Lower lobe of right lung (tissue), 2 donors: Measurements from ENCODE around the gene SH3BGR. TPM values are rescaled to one million over a fixed set of nuclear protein-coding genes. Genes with fewer than 3 reads are reported as not detected.

Experiments used
- ATAC-seq, 2 donors: fragments of 200-7000 bp; cut with Tn5 transposase; one replicate each; pipeline ENCODE4 v1.9.1; 2020 to 2022; ENCODE audit warnings: mild to moderate bottlenecking in 2 of 2, moderate library complexity in 2 of 2
- DNase-seq: peaks from one replicate; pipeline ENCODE4 v3.0.0-alpha.2; 2020
- H3K27ac ChIP-seq: fragments of 200-600 bp; one replicate; pipeline ENCODE4 v1.8.0; 2022
- H3K27me3 ChIP-seq: fragments of 200-600 bp; one replicate; pipeline ENCODE4 v1.8.0; 2022; ENCODE audit warnings: low read depth
- H3K36me3 ChIP-seq: fragments of 200-600 bp; one replicate; pipeline ENCODE4 v1.8.0; 2022; ENCODE audit warnings: mild to moderate bottlenecking
- H3K4me1 ChIP-seq: fragments of 200-600 bp; one replicate; pipeline ENCODE4 v1.8.0; 2022
- H3K4me3 ChIP-seq: fragments of 200-600 bp; one replicate; pipeline ENCODE4 v1.8.0; 2022; ENCODE audit warnings: mild to moderate bottlenecking
- H3K9me3 ChIP-seq: fragments of 200-600 bp; one replicate; pipeline ENCODE4 v1.8.0; 2022
- CTCF ChIP-seq: fragments of 200-600 bp; IDR thresholded peaks from one replicate; pipeline ENCODE4 v1.8.0; 2022; ENCODE audit warnings: antibody characterized with exemption, mild to moderate bottlenecking
- intact Hi-C: fragments of 100-400 bp; cut with DNase I; formaldehyde crosslinking; loops from one replicate; pipeline ENCODE4 v1.11.0; 2022
- total RNA-seq: library from RNA; stranded (reverse); fragmentation: NEBNext Ultra II Directional; extraction: Animal tissue kit (Norgen Biotek cat#: 25700); gene quantifications from one replicate; pipeline ENCODE4 v1.2.1, GENCODE V29; 2021
- donor health status: DM: no; HTN: yes; CAD: no; lungs with severe emphysema.

The SH3BGR gene
- total RNA-seq, 1 donor from 2014 or later = 4.1 TPM

- H3K27me3 ChIP-seq = no peaks in the 10 kb centered on the region
- ATAC-seq = peak; percentile 37 to 61
- peak overlapping the region; percentile 98 for H3K4me3 ChIP-seq
- no peaks in the 10 kb centered on the region for H3K36me3 ChIP-seq
- H3K9me3 ChIP-seq = no peaks in the 10 kb centered on the region
- peak overlapping the region; percentile 93 for H3K27ac ChIP-seq
- DNase-seq = no peak
- intact Hi-C loops = no loop called here
- no peak for TF ChIP-seq CTCF
- H3K4me1 ChIP-seq = peaks cover 17% of the 10 kb centered on the region
Measured at GRCh38 chr21:39444421-39445180, 7.2 kb upstream of the SH3BGR start.

- H3K36me3 ChIP-seq = no peaks in the 10 kb centered on the region
- intact Hi-C loops = no loop called here
- TF ChIP-seq CTCF = no peak
Measured at GRCh38 chr21:39445321-39446269, 6.2 kb upstream of the SH3BGR start, which contains the start of gene LCA5L. Gene LCA5L (minus strand): TSS chr21:39445778. CDS start chr21:39428493, 17,285 bp downstream.

GRCh38 chr21:39447264-39447663 is 4.5 kb upstream of the SH3BGR start:
- intact Hi-C loops = no loop called here
- DNase-seq (no peak), ATAC-seq (no peak)
- Histone ChIP-seq H3K27me3 (no peaks in the 10 kb centered on the region), H3K9me3 (no peaks in the 10 kb centered on the region), H3K4me1 (peaks cover 17% of the 10 kb centered on the region), H3K36me3 (no peaks in the 10 kb centered on the region), H3K27ac (no peak overlapping the region), H3K4me3 (no peak overlapping the region)
- TF ChIP-seq CTCF = no peak

More at GRCh38 chr21:39445321-39446269, 6.2 kb upstream of the SH3BGR start, which contains the start of gene LCA5L:
- H3K4me1 ChIP-seq = peaks cover 17% of the 10 kb centered on the region
- H3K27ac ChIP-seq = peak within 1 kb of the TSS; percentile 93
- no peaks in the 10 kb centered on the region for H3K9me3 ChIP-seq
- peak; percentile 94 for DNase-seq
- H3K27me3 ChIP-seq = no peaks in the 10 kb centered on the region
- peak; percentile 97 for ATAC-seq
- peak within 1 kb of the TSS; percentile 98 for H3K4me3 ChIP-seq

- DNase-seq (no peak), ATAC-seq (no peak)
- H3K27me3 ChIP-seq = no peaks in the 10 kb centered on the region
- peak overlapping the region; percentile 40 for H3K4me3 ChIP-seq
- H3K9me3 ChIP-seq = no peaks in the 10 kb centered on the region
- no peaks in the 10 kb centered on the region for H3K36me3 ChIP-seq
- H3K4me1 ChIP-seq = no peaks in the 10 kb centered on the region
- peak overlapping the region; percentile 31 for H3K27ac ChIP-seq
- intact Hi-C loops = no loop called here
- TF ChIP-seq CTCF = no peak
Measured at GRCh38 chr21:39452207-39452969, 618 bp downstream of the SH3BGR start.

- intact Hi-C loops = no loop called here
- Histone ChIP-seq H3K36me3 (no peaks in the 10 kb centered on the region), H3K27me3 (no peaks in the 10 kb centered on the region), H3K4me1 (no peaks in the 10 kb centered on the region), H3K9me3 (no peaks in the 10 kb centered on the region), H3K4me3 (no peak overlapping the region), H3K27ac (no peak overlapping the region)
- TF ChIP-seq CTCF = no peak
- no peak for DNase-seq
- ATAC-seq = no peak
Measured at GRCh38 chr21:39452970-39453342, 1.2 kb downstream of the SH3BGR start.
